Progenitor cell of endocrine pancreas (in vitro differentiated cells): ENCODE data around the gene TMEM163. TPM values are rescaled to one million over a fixed set of nuclear protein-coding genes. Genes with fewer than 3 reads are reported as not detected.

Experiments
- DNase-seq: peaks from one replicate; pipeline ENCODE4 v3.0.0; 2021; ENCODE audit warnings: low spot score; ENCODE audit not compliant: unreplicated experiment
- H3K27ac Mint-ChIP-seq: 2 replicates; pipeline ENCODE4 v1.8.0; 2021; ENCODE audit warnings: mild to moderate bottlenecking, moderate library complexity, mixed read lengths
- H3K27me3 Mint-ChIP-seq: 2 replicates; pipeline ENCODE4 v1.8.0; 2021; ENCODE audit warnings: mixed read lengths
- H3K36me3 Mint-ChIP-seq: 2 replicates; pipeline ENCODE4 v1.8.0; 2022; ENCODE audit warnings: mixed read lengths; ENCODE audit not compliant: insufficient read depth
- H3K4me1 Mint-ChIP-seq: 2 replicates; pipeline ENCODE4 v1.8.0; 2021; ENCODE audit warnings: low read depth, mixed read lengths
- H3K4me3 Mint-ChIP-seq: 2 replicates; pipeline ENCODE4 v1.8.0; 2021; ENCODE audit warnings: low read depth, mild to moderate bottlenecking, moderate library complexity, mixed read lengths
- H3K9me3 Mint-ChIP-seq: 2 replicates; pipeline ENCODE4 v1.8.0; 2021; ENCODE audit warnings: low read depth, mixed read lengths
- long read RNA-seq: library from polyadenylated mRNA; unstranded; transcript quantifications from one replicate; pipeline ENCODE4 v2.0.0, GENCODE V29; 2020
- total RNA-seq: library from RNA; stranded (reverse); gene quantifications from 2 replicates; pipeline ENCODE4 v1.2.1, GENCODE V29; 2021
- TF ChIP-seq, protein P1 (sequence below): fragments of 200-600 bp; sonication (generic); IDR thresholded peaks from one replicate; pipeline ENCODE4 v1.5.0; 2021; ENCODE audit warnings: antibody characterized with exemption, mild to moderate bottlenecking; ENCODE audit not compliant: unreplicated experiment

Gene TMEM163
- total RNA-seq: 3.7 and 3.8 TPM in 2 replicates
- long read RNA-seq, full-length matches to known transcripts: 1 of 5 reads
- long read RNA-seq, partial matches to known transcripts: 1 of 5 reads
- long read RNA-seq, other reads (novel, unspliced or antisense): 3 of 5 reads

DNA sequence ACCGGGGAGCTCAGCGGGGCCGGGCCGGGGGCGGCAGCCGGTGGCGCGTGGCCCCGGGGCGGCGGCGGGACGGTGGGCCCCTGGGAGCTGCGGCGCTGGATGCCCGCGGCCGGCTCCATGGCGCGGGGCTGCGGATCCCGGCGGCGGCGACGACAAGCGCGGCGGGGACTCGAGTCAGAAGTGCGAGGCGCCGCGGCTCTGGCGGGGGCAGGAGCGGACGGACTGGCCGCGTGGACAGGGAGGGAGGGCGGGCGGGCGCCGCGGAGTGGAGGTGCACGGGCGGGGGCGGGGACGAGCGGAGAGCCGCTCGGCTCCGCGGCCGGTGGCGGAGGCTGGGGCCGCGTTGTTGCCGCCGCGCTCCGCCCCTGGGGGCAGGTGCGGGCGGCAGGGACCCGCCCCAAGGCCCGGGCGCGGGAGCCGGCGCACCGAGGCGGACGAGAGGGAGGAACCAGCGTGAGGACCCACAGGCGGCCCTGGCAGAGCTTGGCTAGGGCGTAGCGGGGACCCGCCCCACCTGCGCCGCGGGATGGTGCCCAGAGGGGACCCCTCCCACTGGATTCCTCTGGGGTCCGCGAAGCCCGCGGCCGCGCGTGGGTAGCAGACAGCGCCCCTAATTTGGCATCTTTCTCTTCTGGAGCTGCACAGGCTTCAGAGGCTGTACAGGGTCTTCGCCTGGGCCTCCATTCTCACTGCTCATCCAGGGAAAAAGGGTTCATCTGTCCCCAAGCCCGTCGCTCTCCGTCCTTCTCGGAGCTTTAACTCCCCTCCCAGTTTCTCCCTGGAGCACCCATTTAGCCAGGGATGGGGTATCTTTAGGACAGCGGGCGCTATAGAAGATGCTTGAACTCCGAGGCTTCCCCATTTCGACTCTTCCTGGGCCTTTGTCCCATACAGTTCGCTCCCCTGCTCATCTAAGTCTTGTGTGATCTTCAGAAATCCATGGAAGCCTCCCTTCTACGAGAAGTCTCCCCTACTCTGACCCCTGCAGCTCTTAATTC lies at the start of gene TMEM163:
TMEM163 (minus strand) TSS at position 184 of the 998 bp plus-strand sequence.
- DNase-seq: peak; percentile 28

DNA sequence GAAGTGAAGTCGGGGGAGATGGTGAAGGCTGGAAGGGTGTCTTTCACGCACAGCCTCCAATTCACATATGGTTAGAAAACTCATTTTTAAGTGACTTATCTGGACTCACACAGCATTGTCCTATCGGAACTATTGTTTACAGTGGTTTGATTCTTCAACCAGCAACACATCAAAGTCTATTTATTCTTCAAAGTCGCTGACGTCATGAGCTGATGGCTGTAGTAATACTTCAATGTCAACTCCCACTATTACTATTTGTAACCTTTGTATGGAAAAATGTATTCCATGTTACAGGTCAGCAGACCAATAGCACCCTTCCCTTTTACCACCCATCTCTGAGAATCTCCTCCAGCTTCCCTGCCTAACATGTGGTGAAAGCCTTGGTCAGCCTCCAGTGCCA lies 47.8 kb upstream of the TMEM163 start:
- Mint-ChIP-seq H3K27ac (no peak overlapping the region), H3K27me3 (peaks cover 3% of the 10 kb centered on the region), H3K9me3 (no peaks in the 10 kb centered on the region), H3K4me3 (no peak overlapping the region), H3K36me3 (no peaks in the 10 kb centered on the region), H3K4me1 (no peaks in the 10 kb centered on the region)
- TF ChIP-seq, protein P1, sequence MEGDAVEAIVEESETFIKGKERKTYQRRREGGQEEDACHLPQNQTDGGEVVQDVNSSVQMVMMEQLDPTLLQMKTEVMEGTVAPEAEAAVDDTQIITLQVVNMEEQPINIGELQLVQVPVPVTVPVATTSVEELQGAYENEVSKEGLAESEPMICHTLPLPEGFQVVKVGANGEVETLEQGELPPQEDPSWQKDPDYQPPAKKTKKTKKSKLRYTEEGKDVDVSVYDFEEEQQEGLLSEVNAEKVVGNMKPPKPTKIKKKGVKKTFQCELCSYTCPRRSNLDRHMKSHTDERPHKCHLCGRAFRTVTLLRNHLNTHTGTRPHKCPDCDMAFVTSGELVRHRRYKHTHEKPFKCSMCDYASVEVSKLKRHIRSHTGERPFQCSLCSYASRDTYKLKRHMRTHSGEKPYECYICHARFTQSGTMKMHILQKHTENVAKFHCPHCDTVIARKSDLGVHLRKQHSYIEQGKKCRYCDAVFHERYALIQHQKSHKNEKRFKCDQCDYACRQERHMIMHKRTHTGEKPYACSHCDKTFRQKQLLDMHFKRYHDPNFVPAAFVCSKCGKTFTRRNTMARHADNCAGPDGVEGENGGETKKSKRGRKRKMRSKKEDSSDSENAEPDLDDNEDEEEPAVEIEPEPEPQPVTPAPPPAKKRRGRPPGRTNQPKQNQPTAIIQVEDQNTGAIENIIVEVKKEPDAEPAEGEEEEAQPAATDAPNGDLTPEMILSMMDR: no peak
- no peak for DNase-seq

More for the DNA sequence above, at the start of gene TMEM163:
- peaks cover 78% of the 10 kb centered on the region for H3K27me3 Mint-ChIP-seq
- H3K9me3 Mint-ChIP-seq: no peaks in the 10 kb centered on the region
- TF ChIP-seq, protein P1: no peak
- H3K4me3 Mint-ChIP-seq: peak within 1 kb of the TSS; percentile 72
- H3K27ac Mint-ChIP-seq: peak within 1 kb of the TSS; percentile 59
- peaks cover 1% of the 10 kb centered on the region for H3K4me1 Mint-ChIP-seq
- H3K36me3 Mint-ChIP-seq: no peaks in the 10 kb centered on the region

DNA sequence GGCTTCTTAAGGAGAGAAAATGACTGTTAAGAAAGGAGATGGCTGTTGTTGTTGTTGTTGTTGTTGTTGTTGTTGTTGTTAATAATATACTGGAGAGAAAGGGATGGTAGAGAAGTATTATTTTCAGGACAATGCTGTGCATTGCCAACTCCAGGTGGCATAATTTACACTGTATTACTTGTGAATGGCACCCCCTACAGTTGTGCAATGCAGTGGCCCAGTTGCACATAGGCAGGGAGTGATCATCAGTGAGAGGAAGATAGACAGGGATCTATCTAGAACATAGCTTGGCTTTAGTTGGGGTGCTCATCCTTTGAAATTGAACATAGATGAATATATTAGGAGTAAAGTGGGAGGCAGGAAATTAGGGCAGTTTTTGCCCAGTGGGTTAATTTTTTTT lies 47.2 kb upstream of the TMEM163 start:
- Mint-ChIP-seq H3K4me3 (no peak overlapping the region), H3K27me3 (peaks cover 3% of the 10 kb centered on the region), H3K4me1 (no peaks in the 10 kb centered on the region), H3K27ac (no peak overlapping the region), H3K9me3 (no peaks in the 10 kb centered on the region), H3K36me3 (no peaks in the 10 kb centered on the region)
- TF ChIP-seq, protein P1: no peak
- no peak for DNase-seq

DNA sequence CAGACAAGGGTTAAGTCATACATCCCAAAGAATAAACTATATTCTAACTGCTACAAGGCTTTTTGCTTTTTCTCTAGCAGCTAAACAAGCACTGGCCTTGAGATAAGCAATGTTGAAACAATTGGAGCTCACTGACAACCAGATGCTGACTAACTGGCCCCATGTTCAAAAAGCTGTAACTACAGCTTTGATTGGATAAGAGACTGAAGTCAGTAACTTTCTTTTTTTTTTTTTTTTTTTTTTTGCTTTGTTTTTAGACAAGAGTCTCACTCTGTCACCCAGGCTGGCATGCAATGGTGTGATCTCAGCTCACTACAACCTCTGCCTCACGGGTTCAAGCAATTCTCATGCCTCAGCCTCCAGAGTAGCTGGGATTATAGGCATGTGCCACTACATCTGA lies 45.4 kb upstream of the TMEM163 start:
- H3K36me3 Mint-ChIP-seq: no peaks in the 10 kb centered on the region
- no peak overlapping the region for H3K27ac Mint-ChIP-seq
- DNase-seq: no peak
- TF ChIP-seq, protein P1: no peak
- H3K4me1 Mint-ChIP-seq: no peaks in the 10 kb centered on the region
- no peaks in the 10 kb centered on the region for H3K27me3 Mint-ChIP-seq
- H3K9me3 Mint-ChIP-seq: no peaks in the 10 kb centered on the region
- no peak overlapping the region for H3K4me3 Mint-ChIP-seq

DNA sequence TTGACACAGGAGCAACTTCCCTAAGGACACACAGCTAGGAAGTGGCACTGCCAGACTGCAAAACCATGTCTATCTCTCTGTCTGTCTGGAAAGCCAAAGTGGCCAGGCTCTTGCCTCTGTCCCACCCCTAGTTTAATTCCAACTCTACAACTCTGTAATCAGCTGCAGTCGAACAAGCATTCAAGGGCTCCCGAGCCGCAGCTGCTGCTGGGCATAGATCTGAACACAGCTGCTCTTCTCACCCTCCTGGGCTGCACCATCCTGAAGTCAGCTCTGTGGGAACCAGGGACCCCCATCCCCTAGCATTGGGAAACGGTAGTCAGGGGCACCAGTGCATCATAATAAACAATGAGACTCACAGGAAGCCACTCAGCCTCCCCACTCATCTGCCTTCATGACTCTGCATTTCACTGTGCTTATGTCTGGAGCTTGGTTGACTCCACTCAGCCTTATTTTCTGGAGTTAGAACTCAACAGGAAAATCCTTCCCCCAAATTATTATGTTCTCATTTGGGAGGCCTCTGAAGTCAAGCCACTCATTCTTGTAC lies 44.4 kb upstream of the TMEM163 start:
- H3K36me3 Mint-ChIP-seq: no peaks in the 10 kb centered on the region
- no peaks in the 10 kb centered on the region for H3K4me1 Mint-ChIP-seq
- TF ChIP-seq, protein P1: no peak
- no peak for DNase-seq
- peaks cover 6% of the 10 kb centered on the region for H3K27me3 Mint-ChIP-seq
- H3K27ac Mint-ChIP-seq: no peak overlapping the region
- no peak overlapping the region for H3K4me3 Mint-ChIP-seq
- H3K9me3 Mint-ChIP-seq: no peaks in the 10 kb centered on the region
